NCI-H345 (cell line): Measurements from ENCODE around the gene SYNRG.
"Not testable (repeated sequence)": the region's sequence is repeated elsewhere in the genome, so short reads cannot be mapped to it uniquely, and the experiment has no call there.

Source experiments
- DNase-seq: peaks from one replicate; lab custom pipeline; 2025; lab: John Stamatoyannopoulos, UW

Gene SYNRG

GRCh38 chr17:37545486-37545885 is 63.7 kb downstream of the SYNRG start:
- no peak for DNase-seq

DNA sequence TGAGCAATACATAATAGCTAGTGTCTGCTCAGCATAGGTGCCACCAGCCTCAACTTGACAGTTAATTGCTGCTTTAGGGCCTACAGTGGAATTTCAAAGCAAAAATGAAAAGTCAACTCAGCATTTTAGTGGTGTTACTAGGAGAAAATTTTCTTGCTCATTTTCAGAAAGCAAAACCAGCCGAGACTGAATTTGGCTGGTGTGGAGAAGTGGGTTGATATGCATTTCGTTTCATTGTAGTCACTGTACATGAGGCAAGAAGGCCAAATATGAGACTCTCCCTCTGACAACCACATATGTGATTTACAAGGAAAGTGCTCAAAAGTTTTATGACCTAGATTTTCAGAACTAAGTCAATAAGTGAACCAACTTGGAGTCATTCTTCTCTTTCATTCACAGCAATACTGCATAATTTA is 65.6 kb downstream of the SYNRG start:
- DNase-seq = no peak

- DNase-seq = no peak
Observed at GRCh38 chr17:37541880-37542660, 67.1 kb downstream of the SYNRG start.

- no peak for DNase-seq
Observed at GRCh38 chr17:37538981-37539659, 70.1 kb downstream of the SYNRG start.

- no peak for DNase-seq
Observed at GRCh38 chr17:37535906-37536305, 73.3 kb downstream of the SYNRG start.

- DNase-seq = no peak
Observed at GRCh38 chr17:37532756-37533155, 76.5 kb downstream of the SYNRG start.

GRCh38 chr17:37530420-37530819 is 78.8 kb downstream of the SYNRG start:
- DNase-seq = no peak

GRCh38 chr17:37527249-37527851 is 81.9 kb downstream of the SYNRG start:
- DNase-seq = peak; percentile 29

- DNase-seq = no peak
Observed at GRCh38 chr17:37523715-37524219, 85.5 kb downstream of the SYNRG start.

DNA sequence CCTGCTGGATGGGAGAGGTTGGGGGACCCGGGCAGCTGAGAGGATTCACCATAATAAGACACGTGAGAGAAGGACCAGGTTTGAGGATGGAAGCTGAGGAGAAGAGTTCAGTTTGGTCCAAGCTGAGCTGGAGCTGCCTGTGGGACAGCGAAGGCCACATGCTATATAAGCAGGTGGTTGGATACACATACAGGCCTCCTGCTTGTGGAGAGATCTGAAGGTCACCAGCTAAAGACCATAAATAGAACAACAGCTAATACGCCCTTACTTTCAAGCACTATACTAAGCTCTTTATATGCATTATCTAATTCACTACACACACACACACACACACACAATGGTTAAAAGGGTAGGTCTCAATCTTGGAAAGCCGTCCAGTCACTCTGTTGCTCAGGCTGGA is 87.4 kb downstream of the SYNRG start:
- DNase-seq = no peak

DNA sequence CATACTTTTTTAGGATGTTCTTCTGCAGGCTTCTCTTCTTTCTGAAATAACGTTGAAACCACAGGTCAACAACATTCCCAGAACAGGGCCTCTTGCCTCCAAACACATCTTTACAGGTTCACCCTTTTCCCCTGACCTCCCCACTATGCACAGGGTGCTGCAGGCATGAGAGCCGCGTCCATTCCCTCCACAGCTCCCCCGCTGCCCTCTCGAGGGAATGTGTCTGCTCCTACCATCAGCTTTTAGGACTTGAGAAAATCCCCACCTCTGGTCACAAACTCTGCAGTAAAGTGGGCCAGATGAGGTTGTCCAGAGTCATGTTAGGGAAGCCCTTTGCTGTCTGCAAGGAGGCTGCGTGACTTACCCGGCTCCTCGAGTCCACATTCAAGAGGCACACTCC is 89.0 kb downstream of the SYNRG start:
- no peak for DNase-seq

- no peak for DNase-seq
Observed at GRCh38 chr17:37519251-37519985, 89.8 kb downstream of the SYNRG start.

DNA sequence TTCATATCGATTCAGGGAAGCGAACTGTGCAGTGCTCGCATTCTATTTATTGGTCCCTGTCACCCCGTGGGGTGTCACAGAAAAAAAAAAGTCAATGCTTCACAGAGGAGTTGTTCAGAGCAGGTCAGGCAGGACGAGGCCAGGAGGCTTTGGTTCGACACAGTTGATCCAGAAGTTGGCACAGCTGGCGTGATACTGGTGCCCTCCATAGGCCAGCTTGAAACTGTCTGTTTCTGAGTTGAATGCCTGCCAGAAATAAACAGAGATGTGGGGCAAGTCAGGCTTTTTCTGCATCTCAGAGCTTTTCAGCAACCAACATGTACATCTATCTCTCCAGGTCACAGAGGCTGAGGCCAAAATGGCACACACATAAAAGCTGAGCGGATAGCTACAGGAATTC is 90.4 kb downstream of the SYNRG start:
- DNase-seq = no peak

- DNase-seq = no peak
Observed at GRCh38 chr17:37517881-37518280, 91.3 kb downstream of the SYNRG start.

DNA sequence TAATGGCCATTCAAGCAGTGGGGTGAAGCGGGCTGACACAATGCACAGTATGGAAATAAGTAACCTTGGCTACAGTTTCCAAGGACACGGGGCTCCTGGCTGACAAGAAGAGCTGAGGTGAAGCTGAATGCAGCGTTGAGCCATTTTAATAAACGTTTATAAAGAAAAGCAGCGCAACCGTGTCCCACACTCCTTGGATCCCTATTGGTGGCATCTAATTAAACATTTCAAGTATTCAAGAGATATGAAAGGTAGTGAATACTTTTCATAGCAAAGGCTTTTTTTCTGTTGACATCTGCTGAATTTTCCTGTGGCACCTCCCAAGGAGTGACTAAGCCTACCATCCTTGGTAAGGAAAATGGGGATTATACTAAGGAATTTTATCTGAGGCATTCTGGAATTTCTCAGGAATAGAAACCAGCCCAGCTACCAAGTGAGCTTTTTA is 93.1 kb downstream of the SYNRG start:
- no peak for DNase-seq

GRCh38 chr17:37513711-37514110 is 95.5 kb downstream of the SYNRG start:
- no peak for DNase-seq

- DNase-seq = no peak
Observed at GRCh38 chr17:37512442-37513068, 96.7 kb downstream of the SYNRG start.

DNA sequence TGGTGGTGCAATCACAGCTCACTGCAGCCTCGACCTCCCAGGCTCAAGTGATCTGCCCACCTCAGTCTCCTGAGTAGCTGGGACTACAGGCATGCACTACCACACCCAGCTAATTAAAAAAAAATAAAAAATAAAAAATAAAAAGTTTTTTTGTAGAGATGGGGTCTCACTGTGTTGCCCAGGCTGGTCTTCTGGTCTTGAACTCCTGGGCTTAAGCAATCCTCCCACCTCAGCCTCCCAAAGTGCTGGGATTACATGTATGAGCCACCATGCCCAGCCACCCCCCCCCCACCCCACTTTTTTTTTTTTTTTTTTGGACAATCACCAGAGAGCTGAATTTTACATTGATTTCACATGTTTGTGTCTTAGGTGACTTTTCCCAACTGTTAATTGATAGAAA is 97.6 kb downstream of the SYNRG start:
- not testable (repeated sequence) for DNase-seq

- DNase-seq = no peak
Observed at GRCh38 chr17:37510056-37510455, 99.2 kb downstream of the SYNRG start.

- no peak for DNase-seq
Observed at GRCh38 chr17:37507111-37507510, 102.1 kb downstream of the SYNRG start.

DNA sequence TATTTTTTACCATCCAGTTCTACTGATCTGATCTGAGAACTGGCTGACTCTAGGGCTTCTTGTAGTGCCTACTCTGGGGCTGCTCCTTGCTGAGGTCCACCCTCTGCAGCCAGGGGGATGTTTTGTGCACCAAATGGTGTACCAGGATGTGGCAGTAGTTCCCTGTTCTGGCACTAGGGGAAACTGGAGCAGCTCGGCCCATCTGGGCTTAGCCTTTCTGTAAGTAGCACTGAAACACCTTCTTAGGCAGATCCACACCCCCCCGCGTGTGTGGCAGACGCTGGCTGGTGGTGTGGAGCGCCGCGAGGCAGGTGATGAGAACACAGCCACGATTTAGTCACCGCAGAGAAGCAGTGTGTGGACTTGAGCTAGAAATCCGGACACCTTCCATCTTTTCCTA is 102.5 kb downstream of the SYNRG start:
- DNase-seq = no peak

DNA sequence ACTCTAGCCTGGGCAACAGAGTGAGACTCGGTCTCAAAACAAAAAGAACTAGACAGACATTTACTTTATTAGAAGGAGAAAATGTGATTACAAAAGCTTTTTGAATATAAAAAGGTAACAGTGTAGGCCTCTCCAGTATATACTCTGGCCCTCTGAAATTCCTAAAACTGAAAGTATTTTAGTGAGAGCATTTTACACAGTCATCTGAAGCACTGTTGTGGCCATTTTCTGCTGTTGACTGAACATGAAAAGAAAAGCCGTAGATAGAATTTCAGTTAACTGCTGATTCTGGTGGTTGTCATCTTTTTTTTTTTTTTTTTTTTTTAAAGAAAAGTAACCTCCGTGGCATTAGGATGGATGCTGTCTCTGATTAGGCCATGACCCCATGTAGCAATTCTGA is 103.9 kb downstream of the SYNRG start:
- DNase-seq = no peak
